ENCODE measurements around the gene PDE6A.
"Not testable (repeated sequence)": the region's sequence is repeated elsewhere in the genome, so short reads cannot be mapped to it uniquely, and the experiment has no call there.

Gene PDE6A

GRCh38 chr5:149860801-149861322 lies 83.7 kb downstream of the PDE6A start:
- no peaks in the 10 kb centered on the region for H3K27me3 ChIP-seq (ENCODE audit: control insufficient read depth in 1 of 2, insufficient read depth in 2 of 2, low read length in 2 of 2)
- H3K36me3 ChIP-seq (ENCODE audit: control insufficient read depth in 2 of 2, insufficient read depth in 2 of 2, low read length in 2 of 2): peaks cover 3% of the 10 kb centered on the region in 2 donors
- H3K4me3 ChIP-seq (ENCODE audit: low read length in 2 of 2): no peak overlapping the region
- H3K4me1 ChIP-seq (ENCODE audit: control insufficient read depth, insufficient read depth, low read length): peaks cover 6% of the 10 kb centered on the region
- H3K9ac ChIP-seq (ENCODE audit: low read length in 2 of 2): no peak overlapping the region
- H3K27ac ChIP-seq (ENCODE audit: low read length): no peak overlapping the region
- no peaks in the 10 kb centered on the region for H3K9me3 ChIP-seq (ENCODE audit: control insufficient read depth in 2 of 2, low read length in 2 of 2)

GRCh38 chr5:149859746-149860145 lies 84.8 kb downstream of the PDE6A start:
- Histone ChIP-seq H3K36me3 (ENCODE audit: control insufficient read depth in 2 of 2, insufficient read depth in 2 of 2, low read length in 2 of 2) (peaks cover 3% of the 10 kb centered on the region in 2 donors), H3K9ac (ENCODE audit: low read length in 2 of 2) (no peak overlapping the region), H3K9me3 (ENCODE audit: control insufficient read depth in 2 of 2, low read length in 2 of 2) (no peaks in the 10 kb centered on the region), H3K4me1 (ENCODE audit: control insufficient read depth, insufficient read depth, low read length) (peaks cover 6% of the 10 kb centered on the region), H3K27me3 (ENCODE audit: control insufficient read depth in 1 of 2, insufficient read depth in 2 of 2, low read length in 2 of 2) (no peaks in the 10 kb centered on the region), H3K27ac (ENCODE audit: low read length) (no peak overlapping the region), H3K4me3 (ENCODE audit: low read length in 2 of 2) (no peak overlapping the region)

- H3K9ac ChIP-seq (ENCODE audit: low read length in 2 of 2); H3K27ac ChIP-seq (ENCODE audit: low read length); H3K4me1 ChIP-seq (ENCODE audit: control insufficient read depth, insufficient read depth, low read length); H3K9me3 ChIP-seq (ENCODE audit: control insufficient read depth in 2 of 2, low read length in 2 of 2); H3K4me3 ChIP-seq (ENCODE audit: low read length in 2 of 2); H3K36me3 ChIP-seq (ENCODE audit: control insufficient read depth in 2 of 2, insufficient read depth in 2 of 2, low read length in 2 of 2); H3K27me3 ChIP-seq (ENCODE audit: control insufficient read depth in 1 of 2, insufficient read depth in 2 of 2, low read length in 2 of 2): not testable (repeated sequence)
Measured at GRCh38 chr5:149858481-149858880, 86.1 kb downstream of the PDE6A start.

GRCh38 chr5:149857499-149857898 lies 87.1 kb downstream of the PDE6A start:
- Histone ChIP-seq H3K4me1 (ENCODE audit: control insufficient read depth, insufficient read depth, low read length) (peaks cover 11% of the 10 kb centered on the region), H3K27ac (ENCODE audit: low read length) (peak overlapping the region; percentile 84)

GRCh38 chr5:149855366-149855765 lies 89.2 kb downstream of the PDE6A start:
- Histone ChIP-seq H3K4me3 (ENCODE audit: low read length in 2 of 2) (no peak overlapping the region), H3K9me3 (ENCODE audit: control insufficient read depth in 2 of 2, low read length in 2 of 2) (no peaks in the 10 kb centered on the region), H3K9ac (ENCODE audit: low read length in 2 of 2) (no peak overlapping the region), H3K36me3 (ENCODE audit: control insufficient read depth in 2 of 2, insufficient read depth in 2 of 2, low read length in 2 of 2) (peaks cover 7 to 12% of the 10 kb centered on the region in 2 donors), H3K27me3 (ENCODE audit: control insufficient read depth in 1 of 2, insufficient read depth in 2 of 2, low read length in 2 of 2) (no peaks in the 10 kb centered on the region), H3K4me1 (ENCODE audit: control insufficient read depth, insufficient read depth, low read length) (peaks cover 11% of the 10 kb centered on the region), H3K27ac (ENCODE audit: low read length) (no peak overlapping the region)

More at GRCh38 chr5:149857499-149857898, 87.1 kb downstream of the PDE6A start:
- peaks cover 3% of the 10 kb centered on the region in 2 donors for H3K36me3 ChIP-seq (ENCODE audit: control insufficient read depth in 2 of 2, insufficient read depth in 2 of 2, low read length in 2 of 2)
- H3K27me3 ChIP-seq (ENCODE audit: control insufficient read depth in 1 of 2, insufficient read depth in 2 of 2, low read length in 2 of 2): no peaks in the 10 kb centered on the region
- peak overlapping the region in 1 of 2 donors; percentile 42 for H3K9ac ChIP-seq (ENCODE audit: low read length in 2 of 2)
- no peaks in the 10 kb centered on the region for H3K9me3 ChIP-seq (ENCODE audit: control insufficient read depth in 2 of 2, low read length in 2 of 2)
- H3K4me3 ChIP-seq (ENCODE audit: low read length in 2 of 2): no peak overlapping the region

GRCh38 chr5:149854866-149855265 lies 89.7 kb downstream of the PDE6A start:
- H3K27me3 ChIP-seq (ENCODE audit: control insufficient read depth in 1 of 2, insufficient read depth in 2 of 2, low read length in 2 of 2): no peaks in the 10 kb centered on the region
- H3K4me3 ChIP-seq (ENCODE audit: low read length in 2 of 2): no peak overlapping the region
- peaks cover 8 to 17% of the 10 kb centered on the region in 2 donors for H3K36me3 ChIP-seq (ENCODE audit: control insufficient read depth in 2 of 2, insufficient read depth in 2 of 2, low read length in 2 of 2)
- no peak overlapping the region for H3K27ac ChIP-seq (ENCODE audit: low read length)
- H3K4me1 ChIP-seq (ENCODE audit: control insufficient read depth, insufficient read depth, low read length): peaks cover 11% of the 10 kb centered on the region
- H3K9me3 ChIP-seq (ENCODE audit: control insufficient read depth in 2 of 2, low read length in 2 of 2): no peaks in the 10 kb centered on the region
- H3K9ac ChIP-seq (ENCODE audit: low read length in 2 of 2): no peak overlapping the region

- H3K4me3 ChIP-seq (ENCODE audit: low read length in 2 of 2): no peak overlapping the region
- H3K27ac ChIP-seq (ENCODE audit: low read length): no peak overlapping the region
- H3K4me1 ChIP-seq (ENCODE audit: control insufficient read depth, insufficient read depth, low read length): peaks cover 11% of the 10 kb centered on the region
- no peak overlapping the region for H3K9ac ChIP-seq (ENCODE audit: low read length in 2 of 2)
- no peaks in the 10 kb centered on the region for H3K27me3 ChIP-seq (ENCODE audit: control insufficient read depth in 1 of 2, insufficient read depth in 2 of 2, low read length in 2 of 2)
- H3K9me3 ChIP-seq (ENCODE audit: control insufficient read depth in 2 of 2, low read length in 2 of 2): no peaks in the 10 kb centered on the region
- peaks cover 15 to 25% of the 10 kb centered on the region in 2 donors for H3K36me3 ChIP-seq (ENCODE audit: control insufficient read depth in 2 of 2, insufficient read depth in 2 of 2, low read length in 2 of 2)
Measured at GRCh38 chr5:149853701-149854100, 90.9 kb downstream of the PDE6A start.

- peak overlapping the region in 1 of 2 donors; percentile 13 for H3K9ac ChIP-seq (ENCODE audit: low read length in 2 of 2)
- no peak overlapping the region for H3K27ac ChIP-seq (ENCODE audit: low read length)
- H3K9me3 ChIP-seq (ENCODE audit: control insufficient read depth in 2 of 2, low read length in 2 of 2): no peaks in the 10 kb centered on the region
- H3K27me3 ChIP-seq (ENCODE audit: control insufficient read depth in 1 of 2, insufficient read depth in 2 of 2, low read length in 2 of 2): no peaks in the 10 kb centered on the region
- peak overlapping the region in 1 of 2 donors; percentile 15 for H3K4me3 ChIP-seq (ENCODE audit: low read length in 2 of 2)
- peaks cover 18 to 30% of the 10 kb centered on the region in 2 donors for H3K36me3 ChIP-seq (ENCODE audit: control insufficient read depth in 2 of 2, insufficient read depth in 2 of 2, low read length in 2 of 2)
- peaks cover 11% of the 10 kb centered on the region for H3K4me1 ChIP-seq (ENCODE audit: control insufficient read depth, insufficient read depth, low read length)
Measured at GRCh38 chr5:149853331-149853648, 91.3 kb downstream of the PDE6A start.

- Histone ChIP-seq H3K36me3 (ENCODE audit: control insufficient read depth in 2 of 2, insufficient read depth in 2 of 2, low read length in 2 of 2) (peaks cover 23 to 34% of the 10 kb centered on the region in 2 donors), H3K4me1 (ENCODE audit: control insufficient read depth, insufficient read depth, low read length) (peaks cover 11% of the 10 kb centered on the region), H3K9me3 (ENCODE audit: control insufficient read depth in 2 of 2, low read length in 2 of 2) (no peaks in the 10 kb centered on the region), H3K27ac (ENCODE audit: low read length) (peak overlapping the region; percentile 41), H3K4me3 (ENCODE audit: low read length in 2 of 2) (peak overlapping the region in 1 of 2 donors; percentile 15), H3K9ac (ENCODE audit: low read length in 2 of 2) (peak overlapping the region in 1 of 2 donors; percentile 13), H3K27me3 (ENCODE audit: control insufficient read depth in 1 of 2, insufficient read depth in 2 of 2, low read length in 2 of 2) (no peaks in the 10 kb centered on the region)
Measured at GRCh38 chr5:149852641-149853330, 91.8 kb downstream of the PDE6A start.

GRCh38 chr5:149851211-149851610 lies 93.4 kb downstream of the PDE6A start:
- Histone ChIP-seq H3K4me3 (ENCODE audit: low read length in 2 of 2) (no peak overlapping the region), H3K36me3 (ENCODE audit: control insufficient read depth in 2 of 2, insufficient read depth in 2 of 2, low read length in 2 of 2) (peaks cover 32 to 41% of the 10 kb centered on the region in 2 donors), H3K9me3 (ENCODE audit: control insufficient read depth in 2 of 2, low read length in 2 of 2) (no peaks in the 10 kb centered on the region), H3K27ac (ENCODE audit: low read length) (no peak overlapping the region), H3K27me3 (ENCODE audit: control insufficient read depth in 1 of 2, insufficient read depth in 2 of 2, low read length in 2 of 2) (no peaks in the 10 kb centered on the region), H3K9ac (ENCODE audit: low read length in 2 of 2) (no peak overlapping the region), H3K4me1 (ENCODE audit: control insufficient read depth, insufficient read depth, low read length) (peaks cover 5% of the 10 kb centered on the region)

Measured in stomach smooth muscle (tissue), 2 donors.